GM23338 (cell line): ENCODE results near the gene IRS4. TPM values are rescaled to one million over a fixed set of nuclear protein-coding genes. Genes with fewer than 3 reads are reported as not detected.

ENCODE experiments used
- ATAC-seq: fragments of 200-7000 bp; cut with Tn5 transposase; 3 replicates; pipeline ENCODE4 v1.9.1; 2020
- DNase-seq: peaks from one replicate; pipeline ENCODE4 v3.0.0-alpha.2; 2015; ENCODE audit warnings: low spot score
- H2AFZ ChIP-seq: fragments of 200-600 bp; sonication (generic); 2 replicates; pipeline ENCODE4 v1.8.0; 2016; ENCODE audit warnings: antibody characterized with exemption, mild to moderate bottlenecking, moderate library complexity
- H3F3A ChIP-seq: fragments of 200-600 bp; sonication (generic); replicated peaks from 2 replicates; pipeline ENCODE4 v1.8.0; 2017; ENCODE audit warnings: antibody characterized with exemption, mixed run types, low read depth
- H3K27ac ChIP-seq: fragments of 200-600 bp; sonication (generic); 2 replicates; pipeline ENCODE4 v1.6.1; 2016; ENCODE audit warnings: low read depth
- H3K27me3 ChIP-seq: fragments of 200-600 bp; sonication (generic); 2 replicates; pipeline ENCODE4 v1.8.0; 2016; ENCODE audit warnings: mild to moderate bottlenecking, mixed run types, moderate library complexity; ENCODE audit not compliant: insufficient read depth
- H3K36me3 ChIP-seq: fragments of 200-600 bp; sonication (generic); 2 replicates; pipeline ENCODE4 v1.8.0; 2016; ENCODE audit warnings: mild to moderate bottlenecking; ENCODE audit not compliant: insufficient read depth
- H3K4me1 ChIP-seq: fragments of 200-600 bp; sonication (generic); 2 replicates; pipeline ENCODE4 v1.8.0; 2016; ENCODE audit warnings: mild to moderate bottlenecking, moderate library complexity; ENCODE audit not compliant: insufficient read depth
- H3K4me2 ChIP-seq: fragments of 200-600 bp; sonication (generic); 2 replicates; pipeline ENCODE4 v1.7.1; 2017; ENCODE audit warnings: mixed run types
- H3K4me3 ChIP-seq: fragments of 200-600 bp; sonication (generic); 2 replicates; pipeline ENCODE4 v1.6.1; 2016; ENCODE audit warnings: mixed run types
- H3K79me2 ChIP-seq: fragments of 200-600 bp; sonication (generic); replicated peaks from 2 replicates; pipeline ENCODE4 v1.8.0; 2017; ENCODE audit warnings: mild to moderate bottlenecking; ENCODE audit not compliant: insufficient read depth
- H3K9me2 ChIP-seq: fragments of 200-600 bp; sonication (generic); 2 replicates; pipeline ENCODE4 v1.8.0; 2017; ENCODE audit not compliant: insufficient read depth
- H4K20me1 ChIP-seq: fragments of 200-600 bp; sonication (generic); replicated peaks from 2 replicates; pipeline ENCODE4 v1.8.0; 2017; ENCODE audit warnings: mild to moderate bottlenecking; ENCODE audit not compliant: insufficient read depth
- H3K27ac Mint-ChIP-seq: 2 replicates; pipeline ENCODE4 v1.8.0; 2020; ENCODE audit warnings: inconsistent platforms, mild to moderate bottlenecking, moderate library complexity, mixed read lengths
- H3K27me3 Mint-ChIP-seq: 3 replicates; pipeline ENCODE4 v1.8.0; 2022; ENCODE audit warnings: low read depth, mild to moderate bottlenecking, moderate library complexity, mixed read lengths, inconsistent platforms; ENCODE audit not compliant: insufficient read depth, poor library complexity
- H3K36me3 Mint-ChIP-seq: 3 replicates; pipeline ENCODE4 v1.8.0; 2021; ENCODE audit warnings: low read depth, mild to moderate bottlenecking, inconsistent platforms, moderate library complexity, mixed read lengths
- H3K4me1 Mint-ChIP-seq: 3 replicates; pipeline ENCODE4 v1.8.0; 2020; ENCODE audit warnings: mild to moderate bottlenecking, inconsistent platforms, mixed read lengths
- H3K4me3 Mint-ChIP-seq: 3 replicates; pipeline ENCODE4 v1.8.0; 2021; ENCODE audit warnings: moderate library complexity, mild to moderate bottlenecking, inconsistent platforms, mixed read lengths
- H3K9me3 Mint-ChIP-seq: 3 replicates; pipeline ENCODE4 v1.8.0; 2020; ENCODE audit warnings: moderate library complexity, mild to moderate bottlenecking, inconsistent platforms, mixed read lengths
- CREB1 ChIP-seq: fragments of 250-450 bp; sonication (Bioruptor Pico); IDR thresholded peaks from 2 replicates; pipeline ENCODE4 v1.5.0; 2020; ENCODE audit warnings: low read depth, mild to moderate bottlenecking, moderate library complexity
- CTCF ChIP-seq, 2 experiments: fragments of 200-600 bp in 1 of 2; sonication (generic) in 1 of 2; conservative IDR thresholded peaks; 2 replicates each; pipeline versions ENCODE4 v1.5.1 to v1.6.1; 2016 to 2017; ENCODE audit warnings: antibody characterized with exemption in 2 of 2, low read depth in 2 of 2, mild to moderate bottlenecking in 2 of 2, moderate library complexity in 1 of 2
- EZH2 ChIP-seq: fragments of 200-600 bp; sonication (generic); IDR thresholded peaks from one replicate; pipeline ENCODE4 v1.8.0; 2017; ENCODE audit warnings: antibody characterized with exemption, mild to moderate bottlenecking, low read depth; ENCODE audit not compliant: unreplicated experiment
- JUNB ChIP-seq: IDR thresholded peaks from one replicate; pipeline ENCODE4 v1.6.1; 2016; ENCODE audit warnings: antibody characterized with exemption; ENCODE audit not compliant: unreplicated experiment
- NANOG ChIP-seq: IDR thresholded peaks from 2 replicates; pipeline ENCODE4 v1.6.1; 2016; ENCODE audit warnings: antibody characterized with exemption, borderline replicate concordance
- POLR2AphosphoS5 ChIP-seq: IDR thresholded peaks from 2 replicates; pipeline ENCODE4 v1.6.1; 2016; ENCODE audit warnings: antibody characterized with exemption, low read depth
- STAT1 ChIP-seq: IDR thresholded peaks from one replicate; pipeline ENCODE4 v1.6.1; 2016; ENCODE audit warnings: antibody characterized with exemption; ENCODE audit not compliant: unreplicated experiment
- ZNF114 ChIP-seq: fragments of 250-450 bp; sonication (Bioruptor Pico); IDR thresholded peaks from 2 replicates; pipeline ENCODE4 v1.5.0; 2020; ENCODE audit warnings: mild to moderate bottlenecking, moderate library complexity
- ZNF331 ChIP-seq: fragments of 250-450 bp; sonication (Bioruptor Pico); IDR thresholded peaks from 2 replicates; pipeline ENCODE4 v1.5.0; 2020; ENCODE audit warnings: low read depth, mild to moderate bottlenecking, moderate library complexity
- long read RNA-seq: library from polyadenylated mRNA; unstranded; transcript quantifications from one replicate; pipeline ENCODE4 v2.0.0, GENCODE V29; 2020; ENCODE audit not compliant: unreplicated experiment
- polyA plus RNA-seq: library from polyadenylated mRNA; unstranded; fragments of >200 nt; fragmentation: Nextera tagmentation; extraction: Ambion mirVana; gene quantifications from 2 replicates; pipeline ENCODE4 v1.2.1, GENCODE V29; 2016
- total RNA-seq: library from RNA; depleted of rRNA; stranded (reverse); fragments of >200 nt; shearing (Covaris generic); gene quantifications from 2 replicates; pipeline ENCODE4 v1.2.3, GENCODE V29; 2014; rRNA removed
- TF ChIP-seq, protein P1 (sequence below): IDR thresholded peaks from 2 replicates; pipeline ENCODE4 v1.6.1; 2016; ENCODE audit warnings: antibody characterized with exemption

The IRS4 gene
- total RNA-seq: 14.9 and 15.2 TPM in 2 replicates
- polyA plus RNA-seq: 1.3 and 1.6 TPM in 2 replicates
- long read RNA-seq: 0 reads

DNA sequence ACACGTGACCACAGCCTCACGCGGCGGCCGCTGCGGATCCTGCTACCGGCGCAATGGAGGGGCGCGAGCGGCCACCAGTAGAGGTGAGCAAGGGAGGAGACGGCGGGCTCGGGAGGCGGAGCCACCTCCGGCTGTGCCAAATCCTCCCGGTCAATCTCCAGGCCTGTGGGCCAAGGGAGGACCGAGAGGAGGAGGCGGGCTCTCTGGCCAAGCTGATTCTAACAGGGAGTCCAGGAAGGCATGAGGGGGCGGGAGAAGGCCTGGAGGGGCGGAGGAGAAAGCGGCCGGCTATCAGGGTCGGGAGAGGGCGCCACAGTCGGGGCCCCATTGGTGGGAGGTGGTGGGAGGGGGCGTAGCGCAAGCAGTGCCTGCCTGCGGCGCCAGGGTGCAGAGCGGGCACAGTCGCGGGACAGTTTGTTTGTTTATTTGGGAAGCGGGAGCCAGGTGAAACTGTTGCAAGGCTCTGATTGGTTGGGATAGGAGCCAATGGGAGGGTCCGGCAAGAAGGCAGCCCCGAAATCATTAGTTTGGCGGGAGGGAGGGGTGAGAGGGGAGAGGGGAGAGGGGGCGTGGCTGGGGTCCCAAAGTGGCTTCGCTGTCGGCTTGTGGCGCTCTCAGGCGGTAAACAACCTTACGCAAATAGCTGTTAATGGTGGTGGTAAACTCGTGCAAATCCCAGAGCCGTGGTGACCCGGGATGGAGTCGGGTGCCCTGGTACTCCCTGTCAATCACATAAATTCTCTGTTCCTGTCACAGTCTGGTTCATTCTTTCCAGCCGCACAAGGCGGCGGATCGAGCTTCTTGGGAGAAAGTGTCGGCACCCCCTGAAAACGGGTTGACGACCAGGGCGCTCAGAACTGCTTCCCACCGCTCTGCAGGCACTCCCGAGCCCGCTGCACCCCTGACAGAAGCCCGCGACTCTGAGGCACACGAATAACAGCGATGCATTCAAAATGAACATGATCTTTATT, at the start of gene IRS4:
IRS4 (minus strand) TSS at position 55 of the 971 bp plus-strand sequence.
- peaks cover 30% of the 10 kb centered on the region for H3K27me3 ChIP-seq

DNA sequence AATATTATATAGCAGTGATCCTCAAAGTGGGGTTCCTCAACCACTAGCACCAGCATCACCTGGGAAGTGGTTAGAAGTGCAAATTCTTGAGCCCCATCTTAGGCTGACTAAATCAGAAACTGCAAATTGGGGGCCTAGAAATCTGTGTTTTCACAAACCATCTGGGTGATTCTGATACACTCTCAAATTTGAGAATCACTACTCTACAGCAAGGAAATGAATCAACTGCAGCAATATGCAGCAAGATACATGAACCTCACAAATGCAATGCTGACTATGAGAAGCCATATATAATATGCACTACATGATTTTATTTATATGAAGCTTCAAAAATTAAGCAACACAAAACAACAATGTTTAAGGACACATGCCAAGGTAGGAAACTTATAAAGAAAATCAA, 36.2 kb upstream of the IRS4 start:
- no peak for ATAC-seq
- no peak overlapping the region for H3K27ac ChIP-seq
- H2AFZ ChIP-seq: no peak overlapping the region
- no peaks in the 10 kb centered on the region for H3F3A ChIP-seq
- no peak overlapping the region for H3K4me3 ChIP-seq
- H3K4me1 ChIP-seq: no peaks in the 10 kb centered on the region
- H3K79me2 ChIP-seq: no peaks in the 10 kb centered on the region
- no peak overlapping the region for H3K4me2 ChIP-seq
- Mint-ChIP-seq H3K4me1 (no peaks in the 10 kb centered on the region), H3K4me3 (no peak overlapping the region), H3K27me3 (no peaks in the 10 kb centered on the region), H3K9me3 (no peaks in the 10 kb centered on the region), H3K27ac (no peak overlapping the region), H3K36me3 (no peaks in the 10 kb centered on the region)
- no peak for DNase-seq
- no peaks in the 10 kb centered on the region for H4K20me1 ChIP-seq
- H3K36me3 ChIP-seq: no peaks in the 10 kb centered on the region
- no peaks in the 10 kb centered on the region for H3K27me3 ChIP-seq
- no peaks in the 10 kb centered on the region for H3K9me2 ChIP-seq
- TF ChIP-seq POLR2AphosphoS5: no peak
- TF ChIP-seq JUNB: no peak
- no peak for TF ChIP-seq EZH2
- TF ChIP-seq CTCF (conservative IDR thresholded peaks at IDR 0.05; ENCODE audit: low read depth in 2 of 2): no peak
- TF ChIP-seq, protein P1, sequence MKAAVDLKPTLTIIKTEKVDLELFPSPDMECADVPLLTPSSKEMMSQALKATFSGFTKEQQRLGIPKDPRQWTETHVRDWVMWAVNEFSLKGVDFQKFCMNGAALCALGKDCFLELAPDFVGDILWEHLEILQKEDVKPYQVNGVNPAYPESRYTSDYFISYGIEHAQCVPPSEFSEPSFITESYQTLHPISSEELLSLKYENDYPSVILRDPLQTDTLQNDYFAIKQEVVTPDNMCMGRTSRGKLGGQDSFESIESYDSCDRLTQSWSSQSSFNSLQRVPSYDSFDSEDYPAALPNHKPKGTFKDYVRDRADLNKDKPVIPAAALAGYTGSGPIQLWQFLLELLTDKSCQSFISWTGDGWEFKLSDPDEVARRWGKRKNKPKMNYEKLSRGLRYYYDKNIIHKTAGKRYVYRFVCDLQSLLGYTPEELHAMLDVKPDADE: no peak
- TF ChIP-seq NANOG: no peak
- TF ChIP-seq ZNF331 (CRISPR knock-in tag): no peak
- TF ChIP-seq CREB1: no peak
- no peak for TF ChIP-seq STAT1
- TF ChIP-seq ZNF114 (CRISPR knock-in tag): no peak

More for the DNA sequence above, at the start of gene IRS4:
- H3K9me3 Mint-ChIP-seq: peaks cover 27% of the 10 kb centered on the region
- H3K79me2 ChIP-seq: no peaks in the 10 kb centered on the region
- TF ChIP-seq, protein P1: no peak
- TF ChIP-seq POLR2AphosphoS5 (0 out of 2 replicates have a peak, but pooled peaks have one; percentile 37), CTCF (conservative IDR thresholded peaks at IDR 0.05; ENCODE audit: low read depth in 2 of 2) (peak; percentile 23 to 43; a peak in 2 of 4 replicates)
- peak; percentile 90 for DNase-seq
- peak within 1 kb of the TSS; percentile 82 for H3K4me3 Mint-ChIP-seq
- no peaks in the 10 kb centered on the region for H3F3A ChIP-seq
- peak within 1 kb of the TSS; percentile 94 for H2AFZ ChIP-seq
- H3K27me3 Mint-ChIP-seq: peaks cover 31% of the 10 kb centered on the region
- peaks cover 14% of the 10 kb centered on the region; the same call in 2 of the 3 replicates for H3K4me1 Mint-ChIP-seq
- H3K4me1 ChIP-seq: peaks cover 3% of the 10 kb centered on the region
- no peaks in the 10 kb centered on the region; the same call in 1 of the 2 replicates for H3K36me3 ChIP-seq
- no peak within 1 kb of the TSS; the same call in 1 of the 2 replicates for H3K27ac Mint-ChIP-seq
- peak within 1 kb of the TSS; percentile 89 for H3K4me2 ChIP-seq
- peak; percentile 77 for ATAC-seq
- H3K9me2 ChIP-seq: no peaks in the 10 kb centered on the region
- peaks cover 29% of the 10 kb centered on the region for H3K36me3 Mint-ChIP-seq
- H4K20me1 ChIP-seq: no peaks in the 10 kb centered on the region
- peak within 1 kb of the TSS; percentile 79 for H3K27ac ChIP-seq
- H3K4me3 ChIP-seq: peak within 1 kb of the TSS; percentile 73
